ENCODE results near the gene PSME3. TPM values are rescaled to one million over a fixed set of nuclear protein-coding genes. Genes with fewer than 3 reads are reported as not detected.

PSME3 gene
- total and polyA plus RNA-seq, 2 of the 13 experiments (the other 11 are each of a cell fraction or from before 2014, with no cell fraction given) = 66.3 to 135 TPM

DNA sequence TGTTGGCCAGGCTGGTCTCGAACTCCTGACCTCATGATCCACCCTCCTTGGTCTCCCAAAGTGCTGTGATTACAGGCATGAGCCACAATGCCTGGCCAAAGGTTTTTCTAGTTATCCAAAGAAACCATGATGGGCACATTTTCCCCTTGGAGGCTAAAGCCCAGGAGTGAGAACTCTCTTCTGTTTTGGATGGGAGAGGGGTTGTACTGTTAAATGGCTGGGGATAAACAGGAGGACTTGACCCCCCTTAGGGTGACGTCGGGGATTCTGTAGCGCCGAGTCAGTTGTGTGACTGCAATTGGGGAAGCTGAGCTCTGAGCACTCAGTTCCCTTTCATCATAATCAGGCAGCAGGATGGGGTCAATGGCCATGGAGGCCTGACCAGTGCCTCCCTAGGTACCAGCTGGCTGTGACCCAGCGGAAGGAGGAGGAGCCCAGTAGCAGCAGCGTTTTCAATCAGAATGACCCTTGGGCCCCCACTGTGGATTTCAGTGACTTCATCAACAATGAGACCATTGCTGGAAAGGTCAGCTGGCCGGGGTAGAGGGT, 21.9 kb downstream of the PSME3 start (continued):
- TF ChIP-seq, protein P1, sequence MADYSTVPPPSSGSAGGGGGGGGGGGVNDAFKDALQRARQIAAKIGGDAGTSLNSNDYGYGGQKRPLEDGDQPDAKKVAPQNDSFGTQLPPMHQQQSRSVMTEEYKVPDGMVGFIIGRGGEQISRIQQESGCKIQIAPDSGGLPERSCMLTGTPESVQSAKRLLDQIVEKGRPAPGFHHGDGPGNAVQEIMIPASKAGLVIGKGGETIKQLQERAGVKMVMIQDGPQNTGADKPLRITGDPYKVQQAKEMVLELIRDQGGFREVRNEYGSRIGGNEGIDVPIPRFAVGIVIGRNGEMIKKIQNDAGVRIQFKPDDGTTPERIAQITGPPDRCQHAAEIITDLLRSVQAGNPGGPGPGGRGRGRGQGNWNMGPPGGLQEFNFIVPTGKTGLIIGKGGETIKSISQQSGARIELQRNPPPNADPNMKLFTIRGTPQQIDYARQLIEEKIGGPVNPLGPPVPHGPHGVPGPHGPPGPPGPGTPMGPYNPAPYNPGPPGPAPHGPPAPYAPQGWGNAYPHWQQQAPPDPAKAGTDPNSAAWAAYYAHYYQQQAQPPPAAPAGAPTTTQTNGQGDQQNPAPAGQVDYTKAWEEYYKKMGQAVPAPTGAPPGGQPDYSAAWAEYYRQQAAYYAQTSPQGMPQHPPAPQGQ (CRISPR knock-in tag; IDR thresholded peaks at IDR 0.05; ENCODE audit: borderline replicate concordance) = no peak
- TF ChIP-seq SAP130 (CRISPR knock-in tag; IDR thresholded peaks at IDR 0.05; ENCODE audit: low read depth) (peak; percentile 81), ZFP90 (CRISPR knock-in tag; IDR thresholded peaks at IDR 0.05; ENCODE audit: borderline replicate concordance) (no peak; the same call in 1 of the 2 replicates), ELF4 (CRISPR knock-in tag; IDR thresholded peaks at IDR 0.05; ENCODE audit: borderline replicate concordance) (peak; percentile 67), SMAD3 (CRISPR knock-in tag; IDR thresholded peaks at IDR 0.05) (peak; percentile 36; the same call in 1 of the 2 replicates), FOXP1 (IDR thresholded peaks at IDR 0.05) (no peak), FOXP1 (CRISPR knock-in tag; IDR thresholded peaks at IDR 0.05) (0 out of 2 replicates have a peak, but pooled peaks have one; percentile 30), ZNF761 (CRISPR knock-in tag; conservative IDR thresholded peaks at IDR 0.05) (0 out of 2 replicates have a peak, but pooled peaks have one; percentile 13), GABPA (IDR thresholded peaks at IDR 0.05; ENCODE audit: low read depth, low read length) (no peak), GABPA (CRISPR knock-in tag; IDR thresholded peaks at IDR 0.05; ENCODE audit: low read depth) (peak; percentile 48; the same call in 1 of the 2 replicates), ZSCAN20 (CRISPR knock-in tag; IDR thresholded peaks at IDR 0.05; ENCODE audit: borderline replicate concordance) (no peak), ZNF260 (CRISPR knock-in tag; IDR thresholded peaks at IDR 0.05; ENCODE audit: borderline replicate concordance, low read depth) (no peak), NPAS2 (CRISPR knock-in tag; IDR thresholded peaks at IDR 0.05; ENCODE audit: borderline replicate concordance) (no peak), KLF13 (CRISPR knock-in tag; IDR thresholded peaks at IDR 0.05) (no peak), ZNF121 (CRISPR knock-in tag; IDR thresholded peaks at IDR 0.05) (0 out of 2 replicates have a peak, but pooled peaks have one; percentile 6), ZNF251 (CRISPR knock-in tag; IDR thresholded peaks at IDR 0.05) (no peak)
- TF ChIP-seq, protein P2, sequence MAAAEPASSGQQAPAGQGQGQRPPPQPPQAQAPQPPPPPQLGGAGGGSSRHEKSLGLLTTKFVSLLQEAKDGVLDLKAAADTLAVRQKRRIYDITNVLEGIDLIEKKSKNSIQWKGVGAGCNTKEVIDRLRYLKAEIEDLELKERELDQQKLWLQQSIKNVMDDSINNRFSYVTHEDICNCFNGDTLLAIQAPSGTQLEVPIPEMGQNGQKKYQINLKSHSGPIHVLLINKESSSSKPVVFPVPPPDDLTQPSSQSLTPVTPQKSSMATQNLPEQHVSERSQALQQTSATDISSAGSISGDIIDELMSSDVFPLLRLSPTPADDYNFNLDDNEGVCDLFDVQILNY (CRISPR knock-in tag; conservative IDR thresholded peaks at IDR 0.05) = no peak
- TF ChIP-seq, protein P3, sequence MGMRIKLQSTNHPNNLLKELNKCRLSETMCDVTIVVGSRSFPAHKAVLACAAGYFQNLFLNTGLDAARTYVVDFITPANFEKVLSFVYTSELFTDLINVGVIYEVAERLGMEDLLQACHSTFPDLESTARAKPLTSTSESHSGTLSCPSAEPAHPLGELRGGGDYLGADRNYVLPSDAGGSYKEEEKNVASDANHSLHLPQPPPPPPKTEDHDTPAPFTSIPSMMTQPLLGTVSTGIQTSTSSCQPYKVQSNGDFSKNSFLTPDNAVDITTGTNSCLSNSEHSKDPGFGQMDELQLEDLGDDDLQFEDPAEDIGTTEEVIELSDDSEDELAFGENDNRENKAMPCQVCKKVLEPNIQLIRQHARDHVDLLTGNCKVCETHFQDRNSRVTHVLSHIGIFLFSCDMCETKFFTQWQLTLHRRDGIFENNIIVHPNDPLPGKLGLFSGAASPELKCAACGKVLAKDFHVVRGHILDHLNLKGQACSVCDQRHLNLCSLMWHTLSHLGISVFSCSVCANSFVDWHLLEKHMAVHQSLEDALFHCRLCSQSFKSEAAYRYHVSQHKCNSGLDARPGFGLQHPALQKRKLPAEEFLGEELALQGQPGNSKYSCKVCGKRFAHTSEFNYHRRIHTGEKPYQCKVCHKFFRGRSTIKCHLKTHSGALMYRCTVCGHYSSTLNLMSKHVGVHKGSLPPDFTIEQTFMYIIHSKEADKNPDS (CRISPR knock-in tag; IDR thresholded peaks at IDR 0.05) = 0 out of 2 replicates have a peak, but pooled peaks have one; percentile 19
- TF ChIP-seq, protein P4, sequence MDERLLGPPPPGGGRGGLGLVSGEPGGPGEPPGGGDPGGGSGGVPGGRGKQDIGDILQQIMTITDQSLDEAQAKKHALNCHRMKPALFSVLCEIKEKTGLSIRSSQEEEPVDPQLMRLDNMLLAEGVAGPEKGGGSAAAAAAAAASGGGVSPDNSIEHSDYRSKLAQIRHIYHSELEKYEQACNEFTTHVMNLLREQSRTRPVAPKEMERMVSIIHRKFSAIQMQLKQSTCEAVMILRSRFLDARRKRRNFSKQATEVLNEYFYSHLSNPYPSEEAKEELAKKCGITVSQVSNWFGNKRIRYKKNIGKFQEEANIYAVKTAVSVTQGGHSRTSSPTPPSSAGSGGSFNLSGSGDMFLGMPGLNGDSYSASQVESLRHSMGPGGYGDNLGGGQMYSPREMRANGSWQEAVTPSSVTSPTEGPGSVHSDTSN (CRISPR knock-in tag; IDR thresholded peaks at IDR 0.05) = no peak
- TF ChIP-seq, protein P5, sequence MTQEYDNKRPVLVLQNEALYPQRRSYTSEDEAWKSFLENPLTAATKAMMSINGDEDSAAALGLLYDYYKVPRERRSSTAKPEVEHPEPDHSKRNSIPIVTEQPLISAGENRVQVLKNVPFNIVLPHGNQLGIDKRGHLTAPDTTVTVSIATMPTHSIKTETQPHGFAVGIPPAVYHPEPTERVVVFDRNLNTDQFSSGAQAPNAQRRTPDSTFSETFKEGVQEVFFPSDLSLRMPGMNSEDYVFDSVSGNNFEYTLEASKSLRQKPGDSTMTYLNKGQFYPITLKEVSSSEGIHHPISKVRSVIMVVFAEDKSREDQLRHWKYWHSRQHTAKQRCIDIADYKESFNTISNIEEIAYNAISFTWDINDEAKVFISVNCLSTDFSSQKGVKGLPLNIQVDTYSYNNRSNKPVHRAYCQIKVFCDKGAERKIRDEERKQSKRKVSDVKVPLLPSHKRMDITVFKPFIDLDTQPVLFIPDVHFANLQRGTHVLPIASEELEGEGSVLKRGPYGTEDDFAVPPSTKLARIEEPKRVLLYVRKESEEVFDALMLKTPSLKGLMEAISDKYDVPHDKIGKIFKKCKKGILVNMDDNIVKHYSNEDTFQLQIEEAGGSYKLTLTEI (CRISPR knock-in tag; conservative IDR thresholded peaks at IDR 0.05) = no peak
- TF ChIP-seq, protein P6, sequence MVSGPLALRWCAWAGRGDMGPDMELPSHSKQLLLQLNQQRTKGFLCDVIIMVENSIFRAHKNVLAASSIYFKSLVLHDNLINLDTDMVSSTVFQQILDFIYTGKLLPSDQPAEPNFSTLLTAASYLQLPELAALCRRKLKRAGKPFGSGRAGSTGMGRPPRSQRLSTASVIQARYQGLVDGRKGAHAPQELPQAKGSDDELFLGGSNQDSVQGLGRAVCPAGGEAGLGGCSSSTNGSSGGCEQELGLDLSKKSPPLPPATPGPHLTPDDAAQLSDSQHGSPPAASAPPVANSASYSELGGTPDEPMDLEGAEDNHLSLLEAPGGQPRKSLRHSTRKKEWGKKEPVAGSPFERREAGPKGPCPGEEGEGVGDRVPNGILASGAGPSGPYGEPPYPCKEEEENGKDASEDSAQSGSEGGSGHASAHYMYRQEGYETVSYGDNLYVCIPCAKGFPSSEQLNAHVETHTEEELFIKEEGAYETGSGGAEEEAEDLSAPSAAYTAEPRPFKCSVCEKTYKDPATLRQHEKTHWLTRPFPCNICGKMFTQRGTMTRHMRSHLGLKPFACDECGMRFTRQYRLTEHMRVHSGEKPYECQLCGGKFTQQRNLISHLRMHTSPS (CRISPR knock-in tag; IDR thresholded peaks at IDR 0.05; ENCODE audit: low read depth) = peak; percentile 63; the same call in 1 of the 2 replicates

Measured in HepG2 (cell line).